Endothelial cell of umbilical vein (primary cell): ENCODE results near the gene ADGRB2. TPM values are rescaled to one million over a fixed set of nuclear protein-coding genes. Genes with fewer than 3 reads are reported as not detected.

Experiments
- BruUV-seq: library from RNA; stranded (reverse); fragments of 400-500 nt; replicated peaks from 2 replicates; lab custom pipeline; 2021; lab: Mats Ljungman, UMichigan
- CTCF ChIA-PET: fragments of 300-600, 350-600 bp; sonication (Branson Sonifier 250); formaldehyde crosslinking; loops from one replicate; lab custom pipeline; 2021; ENCODE audit warnings: antibody characterized with exemption, inconsistent platforms; lab: Charles Lee
- POLR2A ChIA-PET: fragments of 300-600, 350-600 bp; sonication (Branson Sonifier 250); formaldehyde crosslinking; loops from one replicate; lab custom pipeline; 2021; ENCODE audit warnings: antibody characterized with exemption, inconsistent platforms; lab: Charles Lee
- DNase-seq: peaks from one replicate; pipeline ENCODE4 v3.0.0-alpha.2; 2011; ENCODE audit warnings: low read depth, low spot score
- FAIRE-seq: peaks from 2 replicates; lab custom pipeline; 2011; peaks lifted over from hg19 to GRCh38; lab: Jason Lieb, UNC
- H2AFZ ChIP-seq: 2 replicates; pipeline ENCODE4 v1.6.0; 2012; ENCODE audit warnings: low read depth, low read length, control low read depth, inconsistent platforms
- H3K27ac ChIP-seq: 2 replicates; pipeline ENCODE4 v1.5.1; 2011; ENCODE audit warnings: low read depth, mild to moderate bottlenecking, control low read depth, low read length, moderate library complexity; ENCODE audit not compliant: insufficient read depth
- H3K27me3 ChIP-seq, 2 experiments: 2 replicates each; pipeline versions ENCODE4 v1.6.0 to v1.6.1; 2011; ENCODE audit warnings: low read length in 2 of 2, mixed read lengths in 1 of 2; ENCODE audit not compliant: control insufficient read depth in 2 of 2, insufficient read depth in 2 of 2
- H3K36me3 ChIP-seq, 2 experiments: 2 replicates in 1 of 2; 3 replicates in 1 of 2; pipeline ENCODE4 v1.5.1; 2011; ENCODE audit warnings: low read length in 2 of 2, mild to moderate bottlenecking in 1 of 2, moderate library complexity in 1 of 2; ENCODE audit not compliant: control insufficient read depth in 2 of 2, insufficient read depth in 2 of 2; ENCODE audit errors: extremely low read depth in 1 of 2
- H3K4me1 ChIP-seq: 3 replicates; pipeline ENCODE4 v1.5.1; 2011; ENCODE audit warnings: mild to moderate bottlenecking, low read length; ENCODE audit not compliant: control insufficient read depth, insufficient read depth; ENCODE audit errors: extremely low read depth
- H3K4me2 ChIP-seq: 2 replicates; pipeline ENCODE4 v1.6.1; 2011; ENCODE audit warnings: low read length, control low read depth, mixed read lengths; ENCODE audit not compliant: insufficient read depth
- H3K4me3 ChIP-seq, 3 experiments: fragments of 200-600 bp in 1 of 3; sonication (generic), shearing (Covaris generic) in 1 of 3; replicated peaks in 1 of 3; 2 replicates each; pipeline ENCODE4 v1.5.1; 2011 to 2016; ENCODE audit warnings: control low read depth in 3 of 3, low read length in 3 of 3, mild to moderate bottlenecking in 2 of 3, inconsistent platforms in 1 of 3, low read depth in 1 of 3, moderate library complexity in 1 of 3; ENCODE audit not compliant: insufficient read depth in 1 of 3
- H3K79me2 ChIP-seq: 2 replicates; pipeline ENCODE4 v1.6.0; 2012; ENCODE audit warnings: low read length, inconsistent platforms; ENCODE audit not compliant: control insufficient read depth, insufficient read depth
- H3K9ac ChIP-seq: replicated peaks from 2 replicates; pipeline ENCODE3; 2011; ENCODE audit warnings: low read length, control low read depth; ENCODE audit not compliant: insufficient read depth; ENCODE audit errors: extremely low read depth
- H3K9me1 ChIP-seq: replicated peaks from 3 replicates; pipeline ENCODE4 v1.6.0; 2011; ENCODE audit warnings: mild to moderate bottlenecking, low read length; ENCODE audit not compliant: control insufficient read depth, insufficient read depth; ENCODE audit errors: extremely low read depth
- H3K9me3 ChIP-seq: replicated peaks from 2 replicates; pipeline ENCODE4 v1.5.1; 2012; ENCODE audit warnings: low read length, inconsistent platforms; ENCODE audit not compliant: control insufficient read depth, insufficient read depth
- H4K20me1 ChIP-seq: replicated peaks from 2 replicates; pipeline ENCODE3; 2011; ENCODE audit warnings: mild to moderate bottlenecking, low read length; ENCODE audit not compliant: control insufficient read depth, insufficient read depth; ENCODE audit errors: extremely low read depth
- CTCF ChIP-seq, 2 donors: IDR thresholded peaks; 1 replicate in 1 of 2; 2 replicates in 1 of 2; pipeline ENCODE4 v1.5.1; 2011; ENCODE audit warnings: low read length in 2 of 2, mild to moderate bottlenecking in 2 of 2, moderate library complexity in 2 of 2, control low read depth in 1 of 2, inconsistent platforms in 1 of 2, low read depth in 1 of 2; ENCODE audit not compliant: insufficient read depth in 1 of 2; ENCODE audit errors: extremely low read depth in 1 of 2
- EZH2 ChIP-seq: IDR thresholded peaks from 2 replicates; pipeline ENCODE4 v1.6.1; 2012; ENCODE audit warnings: borderline replicate concordance, low read depth, mild to moderate bottlenecking, moderate library complexity, low read length, inconsistent platforms; ENCODE audit not compliant: severe bottlenecking
- FOS ChIP-seq: IDR thresholded peaks from 2 replicates; pipeline ENCODE4 v1.6.1; 2011; ENCODE audit warnings: mild to moderate bottlenecking, low read length, moderate library complexity, borderline replicate concordance; ENCODE audit not compliant: insufficient read depth
- GATA2 ChIP-seq: IDR thresholded peaks from 2 replicates; pipeline ENCODE4 v1.7.0; 2011; ENCODE audit warnings: low read depth, mild to moderate bottlenecking, moderate library complexity, mixed read lengths, low read length; ENCODE audit not compliant: insufficient read length, insufficient read depth
- JUN ChIP-seq: IDR thresholded peaks from 2 replicates; pipeline ENCODE4 v1.6.1; 2011; ENCODE audit warnings: borderline replicate concordance, low read depth; ENCODE audit not compliant: insufficient read length, insufficient read depth
- MAX ChIP-seq: IDR thresholded peaks from 2 replicates; pipeline ENCODE4 v1.6.1; 2011; ENCODE audit not compliant: insufficient read depth, insufficient read length
- MYC ChIP-seq: IDR thresholded peaks from one replicate; pipeline ENCODE4 v1.6.1; 2011; ENCODE audit warnings: mild to moderate bottlenecking, low read depth, low read length
- POLR2A ChIP-seq: IDR thresholded peaks from 2 replicates; pipeline ENCODE4 v1.6.1; 2012; ENCODE audit warnings: low read depth, mild to moderate bottlenecking, control low read depth, low read length
- POLR2AphosphoS5 ChIP-seq: IDR thresholded peaks from 2 replicates; pipeline ENCODE4 v1.6.1; 2012; ENCODE audit warnings: low read depth, mild to moderate bottlenecking, control low read depth, low read length, moderate library complexity; ENCODE audit not compliant: insufficient read depth
- dilution Hi-C: fragments of 300-500 bp; cut with MboI; formaldehyde crosslinking; loops from one replicate; pipeline ENCODE4 v1.15.0; 2019; ENCODE audit warnings: low sequenced_read_pairs; ENCODE audit not compliant: extremely low pct_ligation_motif_present
- intact Hi-C: fragments of 100-400 bp; cut with micrococcal nuclease; formaldehyde crosslinking; loops from one replicate; pipeline ENCODE4 v1.10.0; 2022
- polyA plus RNA-seq, 4 experiments: library from polyadenylated mRNA; depleted of rRNA in 3 of 4; stranded (reverse) in 3 of 4; unstranded in 1 of 4; fragments of >200 nt; gene quantifications; 2 replicates each; pipeline versions ENCODE4 v1.2.1 to v1.2.3, GENCODE V29; 2011 to 2012; ENCODE audit warnings: missing spikeins in 1 of 4
- total RNA-seq: library from RNA; stranded (reverse); gene quantifications from 2 replicates; pipeline ENCODE4 v1.2.3, GENCODE V29; 2021

The ADGRB2 gene
- total and polyA plus RNA-seq, 2 donors (not counting 3 experiments of a cell fraction or from before 2014, with no cell fraction given), result 1.3 to 1.5 TPM

GRCh38 chr1:31742462-31743212 is 21.5 kb downstream of the ADGRB2 start:
- TF ChIP-seq CTCF (IDR thresholded peaks at IDR 0.05; ENCODE audit: extremely low read depth in 1 of 2, insufficient read depth in 1 of 2, low read depth in 1 of 2, low read length in 2 of 2) (no peak), FOS (no peak), MAX (no peak), MYC (no peak), POLR2AphosphoS5 (no peak), POLR2A (no peak), GATA2 (no peak), JUN (no peak), EZH2 (no peak)
- ChIA-PET POLR2A (no interaction called here), CTCF (interaction anchor here (0.7 to 1.9 kb wide), 5 partner anchors 8 to 221 kb away, joined by 3 to 4 read pairs (median 4); no protein-coding TSS in a partner anchor)
- H3K9me3 ChIP-seq, result no peaks in the 10 kb centered on the region
- H3K9ac ChIP-seq, result no peak overlapping the region
- H3K36me3 ChIP-seq, result no peaks in the 10 kb centered on the region
- H3K4me1 ChIP-seq, result no peaks in the 10 kb centered on the region
- no peaks in the 10 kb centered on the region for H4K20me1 ChIP-seq
- no peak overlapping the region for H3K27ac ChIP-seq
- H3K27me3 ChIP-seq, result no peaks in the 10 kb centered on the region
- no peak for DNase-seq
- intact Hi-C loops, result no loop called here
- no peaks in the 10 kb centered on the region for H3K79me2 ChIP-seq
- no peak overlapping the region for H2AFZ ChIP-seq
- dilution Hi-C loops, result no loop called here
- H3K9me1 ChIP-seq, result no peaks in the 10 kb centered on the region
- H3K4me3 ChIP-seq, result no peak overlapping the region
- BruUV-seq, result no TSS peak
- no peak for FAIRE-seq
- H3K4me2 ChIP-seq, result no peak overlapping the region
